NK-92 (cell line): ENCODE measurements around the gene SPSB1.
"Not testable (repeated sequence)": the region's sequence is repeated elsewhere in the genome, so short reads cannot be mapped to it uniquely, and the experiment has no call there.

ENCODE experiments used
- DNase-seq: peaks from one replicate; lab custom pipeline; 2025; ENCODE audit not compliant: unreplicated experiment; lab: John Stamatoyannopoulos, UW

SPSB1 gene

DNA sequence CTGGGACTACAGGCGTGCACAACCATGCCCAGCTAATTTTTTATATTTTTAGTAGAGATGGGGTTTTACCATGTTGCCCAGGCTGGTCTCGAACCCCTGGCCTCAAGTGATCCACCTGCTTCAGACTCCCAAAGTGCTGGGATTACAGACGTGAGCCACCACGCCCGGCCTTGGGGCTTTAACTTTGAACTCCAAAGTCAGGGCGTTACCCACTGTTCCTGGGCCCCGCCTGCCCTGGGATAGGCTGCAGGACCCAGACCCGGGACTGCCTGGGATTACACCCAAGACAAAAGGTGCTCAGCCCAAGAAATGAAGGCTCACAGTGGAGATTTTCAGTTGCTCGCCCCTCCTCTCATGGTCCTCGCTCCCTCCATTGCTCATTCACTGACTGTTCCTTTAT lies 92.7 kb downstream of the SPSB1 start:
- not testable (repeated sequence) for DNase-seq

DNA sequence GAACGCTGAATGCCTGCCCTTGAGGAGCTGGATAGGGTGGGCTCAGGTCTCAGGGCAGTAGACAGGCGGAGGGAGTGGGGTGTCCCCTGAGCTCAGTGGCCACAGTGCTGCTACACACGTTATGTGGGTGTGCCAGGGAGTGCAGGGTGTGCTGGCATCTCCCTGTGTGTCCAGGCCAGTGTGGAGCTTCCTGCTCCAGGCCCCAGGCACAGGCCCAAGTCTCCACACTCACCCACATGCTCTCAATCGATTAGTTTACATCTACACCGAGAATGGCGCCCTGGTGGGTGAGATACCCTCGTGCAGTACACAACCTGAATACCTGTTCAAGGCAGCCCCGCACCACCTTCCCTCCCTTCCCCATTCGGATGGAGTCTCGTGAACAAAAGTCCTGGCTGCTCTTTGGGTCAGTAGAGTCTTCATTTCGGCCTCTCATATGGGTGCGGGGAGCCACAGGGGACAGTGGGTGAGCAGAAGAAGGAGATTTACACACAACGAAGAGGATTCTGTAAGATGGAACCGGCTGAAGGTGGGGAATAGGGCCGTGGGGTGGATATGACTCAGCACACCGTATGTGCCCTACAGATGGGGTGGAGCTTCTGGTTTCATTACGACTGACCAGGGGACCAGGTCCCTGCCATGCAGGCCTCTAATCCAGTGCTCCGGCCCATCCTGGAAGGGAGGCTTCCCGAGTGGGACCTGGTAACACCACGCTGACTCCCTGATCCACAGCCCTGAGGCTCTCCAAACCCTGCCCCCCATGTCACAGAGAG lies 93.3 kb downstream of the SPSB1 start:
- DNase-seq: no peak

DNA sequence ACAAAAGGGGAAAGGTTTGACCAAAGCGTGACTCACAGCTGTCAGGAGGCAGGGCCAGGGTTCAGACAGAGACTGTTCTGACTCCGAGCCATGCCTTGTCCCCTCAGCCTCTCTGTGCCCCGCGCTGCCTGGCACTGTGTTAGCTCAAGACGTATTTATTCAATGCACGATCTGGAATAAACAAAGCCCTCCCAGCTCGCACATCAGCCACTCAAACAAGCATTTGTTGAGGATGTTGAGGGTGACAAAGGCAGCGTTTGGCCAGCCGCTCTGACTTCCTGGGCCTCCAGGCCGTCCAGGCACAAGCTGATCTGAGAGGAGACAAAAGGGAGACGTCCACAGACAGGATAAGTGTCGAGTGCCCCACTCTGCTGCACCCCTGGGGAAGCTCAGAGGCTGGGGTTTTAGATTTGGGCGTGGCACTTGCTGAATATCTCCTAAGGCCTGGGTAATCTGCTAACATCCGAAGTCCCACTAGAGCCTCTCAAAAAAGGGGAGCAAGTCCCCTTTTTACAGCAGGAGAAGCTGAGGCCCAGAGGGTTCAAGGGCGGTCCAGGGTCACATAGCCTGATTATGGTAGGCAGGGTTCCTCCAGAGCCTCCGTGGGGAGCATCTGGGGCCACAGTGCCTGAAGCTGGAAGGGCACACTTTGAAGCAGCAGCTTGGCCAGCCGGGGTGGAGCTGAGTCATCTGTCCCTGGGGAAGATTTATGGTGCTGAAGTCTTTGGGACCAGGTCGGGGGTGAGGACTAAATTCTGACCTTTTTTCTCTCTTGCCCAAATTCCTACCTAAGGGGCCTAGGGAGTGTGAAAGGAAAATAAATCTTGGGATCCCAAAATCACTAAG lies 95.9 kb downstream of the SPSB1 start:
- no peak for DNase-seq

DNA sequence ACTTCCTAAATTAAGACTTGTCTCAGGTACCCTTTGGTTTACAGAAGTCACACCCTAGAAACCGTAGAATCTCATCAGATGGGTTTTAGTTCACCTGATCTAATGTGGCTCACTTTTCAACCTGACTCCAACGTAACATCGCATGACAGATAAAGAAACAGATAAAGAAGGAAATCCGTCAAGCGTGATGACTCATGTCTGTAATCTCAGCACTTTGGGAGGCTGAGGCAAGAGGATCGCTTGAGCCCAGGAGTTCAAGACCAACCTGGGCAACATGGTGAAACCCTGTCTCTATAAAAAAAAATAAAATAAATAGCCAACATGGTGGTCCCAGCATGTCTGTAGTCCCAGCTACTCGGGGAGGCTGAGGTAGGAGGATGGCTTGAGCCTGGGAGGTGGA lies 97.3 kb downstream of the SPSB1 start:
- no peak for DNase-seq

DNA sequence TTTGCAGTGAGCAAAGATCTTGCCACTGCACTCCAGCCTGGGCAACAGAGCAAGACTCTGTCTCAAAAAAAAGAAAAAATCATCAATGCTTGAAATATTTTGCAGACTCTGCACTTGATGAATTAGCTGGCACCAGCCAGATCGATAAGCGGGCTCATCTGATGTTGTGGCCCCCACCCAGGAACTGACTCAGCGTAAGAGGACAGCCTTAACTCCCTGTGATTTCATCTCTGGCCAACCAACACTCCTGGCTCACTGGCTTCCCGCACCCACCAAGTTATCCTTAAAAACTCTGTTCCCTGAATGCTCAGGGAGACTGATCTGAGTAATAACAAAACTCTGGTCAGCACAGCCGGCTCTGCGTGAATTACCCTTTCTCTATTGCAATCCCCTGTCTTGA lies 98.9 kb downstream of the SPSB1 start:
- no peak for DNase-seq

DNA sequence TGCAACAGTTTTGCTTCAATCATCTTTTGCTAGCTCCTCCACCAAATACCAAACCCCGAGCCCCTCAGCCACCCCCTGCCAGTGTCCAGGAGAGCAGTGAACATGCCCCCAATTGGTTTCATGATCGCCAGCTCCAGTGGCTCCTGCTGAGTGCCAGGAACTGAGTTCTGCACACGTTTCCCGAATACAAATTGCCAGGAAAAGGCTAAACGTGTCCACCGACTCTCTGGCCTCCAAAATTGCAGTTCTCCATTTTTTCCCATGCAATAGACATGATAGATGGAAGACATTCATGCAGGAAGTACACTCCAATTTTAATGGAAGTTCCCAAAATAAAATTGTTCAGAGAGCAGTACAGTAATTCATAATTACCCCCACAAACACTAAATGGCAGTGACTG lies 101.3 kb downstream of the SPSB1 start:
- no peak for DNase-seq

DNA sequence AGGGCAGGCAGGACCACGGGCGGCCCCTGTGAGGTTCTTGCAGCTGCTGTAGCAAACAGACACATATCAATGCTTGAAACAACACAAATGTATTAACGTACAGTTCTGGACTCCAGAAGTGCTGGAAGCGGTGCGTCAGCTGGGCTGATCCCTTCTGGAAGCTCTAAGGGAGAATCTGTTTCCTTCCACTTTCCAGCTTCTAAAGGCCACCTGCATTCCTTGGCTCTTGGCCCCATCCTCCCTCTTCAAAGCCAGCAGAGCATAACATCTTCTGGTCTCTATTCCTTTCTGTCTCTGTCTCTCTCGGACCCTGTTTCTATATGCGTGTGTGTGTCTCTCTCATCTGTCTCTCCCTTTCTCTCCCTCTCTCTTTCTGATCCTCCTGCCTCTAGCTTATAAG lies 102.3 kb downstream of the SPSB1 start:
- no peak for DNase-seq

DNA sequence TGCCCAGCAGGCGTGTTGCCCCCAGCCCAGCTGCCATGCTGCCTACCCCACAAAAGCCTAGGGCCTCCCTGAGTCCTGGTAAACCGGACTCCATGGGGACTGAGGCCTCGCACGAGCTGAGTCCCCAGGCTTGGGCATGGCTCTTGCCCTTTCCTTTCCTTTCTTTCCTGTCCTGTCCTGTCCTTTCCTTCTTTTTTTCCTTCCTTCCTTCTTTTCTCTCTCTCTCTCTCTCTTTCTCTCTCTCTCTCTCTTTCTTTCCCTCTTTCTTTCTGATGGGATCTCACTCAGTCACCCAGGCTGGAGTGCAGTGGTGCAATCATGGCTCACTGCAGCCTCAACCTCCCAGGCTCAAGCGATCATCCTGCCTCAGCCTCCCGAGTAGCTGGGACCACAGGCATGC lies 104.4 kb downstream of the SPSB1 start:
- no peak for DNase-seq

DNA sequence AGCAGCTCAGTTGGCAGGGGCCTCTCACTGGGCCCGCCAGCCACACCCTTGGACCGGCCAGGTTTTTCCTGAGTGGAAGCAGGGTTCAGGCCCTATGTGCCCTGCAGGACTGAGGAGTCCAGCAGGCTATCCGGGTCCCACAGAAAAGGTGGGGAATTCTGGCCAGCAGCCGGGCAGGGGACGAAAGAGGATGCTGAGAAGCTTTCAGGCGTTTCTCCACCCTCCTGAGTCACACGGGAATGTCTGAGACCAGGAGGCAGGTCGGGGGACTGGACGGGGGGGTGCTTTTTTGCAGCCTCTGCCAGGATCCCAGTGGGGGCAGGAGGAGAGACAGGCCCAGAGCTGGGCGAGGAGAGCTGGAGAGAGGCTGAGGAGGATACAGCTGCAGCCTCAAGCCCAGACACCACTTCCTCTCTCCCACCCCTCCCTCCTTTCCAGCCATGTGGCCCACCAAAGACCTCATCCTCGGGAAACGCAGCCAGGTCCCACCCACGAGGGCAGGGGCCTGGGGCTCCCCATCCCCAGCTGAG lies 105.4 kb downstream of the SPSB1 start:
- no peak for DNase-seq

DNA sequence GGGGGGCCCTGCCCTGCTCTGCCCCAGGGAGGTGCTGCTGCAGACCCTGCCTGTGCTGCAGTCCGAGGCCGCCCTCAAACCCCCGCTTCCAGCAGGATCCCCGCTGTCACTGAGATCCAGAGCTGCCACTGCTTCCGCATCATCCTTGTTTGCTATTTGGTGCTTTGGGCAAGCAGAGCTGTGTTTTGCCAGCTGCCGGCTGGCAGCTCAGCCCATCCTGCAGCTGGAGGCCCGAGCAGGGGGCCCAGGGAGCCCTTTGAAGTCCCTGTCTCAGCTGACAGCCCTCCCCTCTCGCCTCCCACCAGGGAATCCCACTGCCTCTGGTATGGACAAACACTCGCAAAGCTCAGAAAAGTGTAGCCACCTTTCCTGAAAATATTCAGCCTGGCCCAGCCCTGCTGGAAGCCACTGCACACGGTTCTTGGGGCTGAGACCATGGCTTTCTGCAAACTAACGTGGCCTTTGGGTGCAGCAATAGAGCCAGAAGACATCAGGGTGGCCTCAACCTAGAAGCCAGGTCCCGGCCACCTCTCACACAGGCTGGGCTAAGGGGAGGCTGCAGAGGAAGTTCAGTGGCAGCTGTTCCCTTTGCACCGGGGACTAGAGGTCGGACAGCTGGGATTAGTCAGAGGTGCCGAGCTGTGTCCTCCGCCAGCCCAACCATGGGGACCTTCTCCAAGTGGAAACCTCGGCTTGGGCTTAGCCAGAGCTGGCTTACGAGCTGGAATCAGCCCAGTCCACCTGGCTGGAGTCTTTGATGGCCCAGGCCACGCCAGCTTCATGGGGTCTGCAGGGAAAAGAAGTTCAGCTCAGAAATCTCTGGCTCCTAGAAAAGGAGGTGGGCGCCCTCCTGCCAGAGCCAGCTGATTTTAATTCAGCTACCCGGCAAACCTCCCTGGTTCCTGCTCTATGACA lies 107.1 kb downstream of the SPSB1 start:
- no peak for DNase-seq

DNA sequence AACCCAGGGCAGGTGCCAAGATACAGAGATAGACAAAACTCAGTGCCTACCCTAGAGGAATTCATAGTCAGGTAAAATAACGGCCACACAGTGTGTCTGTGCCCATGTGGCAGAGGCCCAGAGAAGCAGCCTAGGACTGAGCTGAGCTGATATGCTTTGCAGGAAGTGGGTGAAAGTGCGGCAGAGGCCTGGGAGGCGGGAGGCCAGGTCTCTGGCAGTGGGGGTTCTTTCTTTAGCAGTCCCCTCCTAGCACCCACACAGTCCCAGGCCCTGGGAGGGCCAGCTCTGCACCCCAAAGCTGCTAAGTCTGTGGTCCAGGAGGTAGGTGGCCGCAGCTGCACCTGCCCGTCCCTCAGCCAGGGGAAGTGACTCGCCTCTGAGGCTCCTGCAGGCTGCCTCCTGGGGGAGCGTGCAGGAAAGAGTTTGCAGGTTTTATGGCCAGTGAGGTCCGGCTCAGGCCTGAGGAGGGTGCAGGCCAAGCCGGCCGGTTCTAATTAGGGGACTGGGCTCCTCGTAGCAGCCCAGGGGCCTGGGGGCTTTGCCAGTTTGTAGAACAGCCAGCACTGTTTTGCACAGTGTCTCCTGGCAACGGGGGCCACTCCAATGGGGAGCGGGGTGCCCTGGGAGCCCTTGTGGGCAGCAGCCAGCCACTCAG lies 107.9 kb downstream of the SPSB1 start:
- no peak for DNase-seq

DNA sequence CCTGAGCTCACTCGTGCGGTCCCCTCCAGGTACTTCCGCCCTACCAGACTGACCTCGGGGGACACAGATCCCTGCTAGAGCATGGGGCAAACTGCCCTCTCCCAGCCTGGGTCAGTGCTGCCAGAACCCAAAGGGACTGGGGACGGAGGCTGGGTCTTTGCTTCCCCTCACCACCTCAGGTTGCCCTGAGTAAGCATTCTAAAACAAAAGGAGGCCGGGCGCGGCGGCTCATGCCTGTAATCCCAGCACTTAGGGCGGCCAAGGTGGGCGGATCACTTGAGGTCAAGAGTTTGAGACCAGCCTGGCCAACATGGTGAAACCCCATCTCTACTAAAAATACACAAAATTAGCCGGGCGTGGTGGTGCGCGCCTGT lies 108.4 kb downstream of the SPSB1 start:
- DNase-seq: no peak

DNA sequence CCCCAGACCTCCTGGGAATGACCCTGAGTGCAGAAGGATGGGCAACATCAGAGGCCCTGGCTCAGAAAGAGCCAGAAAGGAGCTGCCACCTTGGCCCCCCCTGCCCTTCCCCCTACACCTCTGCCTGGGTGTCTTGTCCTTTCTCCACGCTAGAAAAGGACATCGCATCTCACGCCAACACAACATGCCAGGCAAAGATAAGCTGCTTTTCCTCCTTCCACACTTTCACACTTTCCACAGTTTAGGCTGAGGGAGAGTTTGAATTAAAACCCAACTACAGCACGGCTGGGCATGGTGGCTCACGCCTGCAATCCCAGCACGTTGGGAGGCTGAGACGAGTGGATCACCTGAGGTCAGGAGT lies 109.5 kb downstream of the SPSB1 start:
- DNase-seq: no peak

DNA sequence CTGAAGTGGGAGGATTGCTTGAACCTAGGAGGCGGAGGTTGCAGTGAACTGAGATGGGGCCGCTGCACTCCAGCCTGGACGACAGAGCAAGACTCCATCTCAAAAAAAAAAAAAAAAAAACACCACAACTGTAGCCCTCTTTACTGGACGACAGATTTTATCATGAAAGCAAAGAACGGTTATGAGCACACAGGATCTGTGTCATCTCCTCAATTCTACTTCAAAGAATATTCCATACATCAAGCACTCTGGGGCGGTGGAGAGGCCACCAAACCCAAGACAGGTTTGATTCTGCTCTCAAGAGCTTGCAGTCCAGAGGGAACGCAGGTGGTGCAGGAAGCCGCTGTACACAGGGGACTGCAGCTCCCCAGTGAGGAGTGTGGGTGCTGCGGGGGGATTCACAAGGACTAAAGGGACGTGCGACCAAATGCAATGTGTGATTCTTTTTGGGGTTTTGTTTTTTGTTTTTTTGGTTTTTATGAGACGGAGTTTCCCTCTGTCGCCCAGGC lies 110.1 kb downstream of the SPSB1 start:
- no peak for DNase-seq

DNA sequence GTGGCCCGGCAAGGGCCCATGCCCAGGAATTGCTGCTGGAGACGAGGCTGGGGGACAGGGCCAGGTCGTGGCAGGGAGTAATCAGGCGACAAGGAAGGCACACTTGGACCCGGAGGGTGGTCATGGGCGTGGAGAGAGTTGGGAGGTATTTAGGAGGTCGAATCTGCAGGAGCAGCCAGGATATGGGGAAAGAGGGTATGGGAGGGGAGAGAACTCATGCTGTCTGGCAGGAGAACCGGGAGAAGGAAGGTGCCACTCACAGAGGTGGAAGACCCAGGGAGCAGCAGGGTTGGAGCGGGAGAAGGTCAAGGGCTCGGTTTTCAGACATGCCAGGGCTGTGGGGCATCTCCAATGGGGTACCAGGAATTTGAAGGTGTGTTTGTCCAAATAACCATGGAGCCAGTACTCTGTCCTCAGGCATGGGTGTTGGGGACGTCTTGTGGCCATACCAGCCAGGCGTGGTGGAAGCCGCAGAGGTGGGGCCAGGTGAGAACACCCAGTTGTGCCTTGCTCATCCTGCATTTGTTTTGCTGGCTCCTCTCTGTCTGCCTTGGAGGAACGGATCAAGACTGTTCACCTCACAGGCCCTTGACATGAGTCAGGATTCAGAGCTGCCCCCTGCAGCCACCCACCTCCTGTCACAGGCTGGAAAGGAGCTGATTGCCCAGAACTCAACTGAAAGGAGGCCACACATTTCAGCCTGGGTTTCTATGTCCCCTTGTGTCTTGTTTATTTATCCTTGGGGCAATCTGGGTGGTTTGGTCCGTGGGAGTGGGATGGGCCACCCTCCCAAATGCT lies 111.6 kb downstream of the SPSB1 start:
- no peak for DNase-seq

DNA sequence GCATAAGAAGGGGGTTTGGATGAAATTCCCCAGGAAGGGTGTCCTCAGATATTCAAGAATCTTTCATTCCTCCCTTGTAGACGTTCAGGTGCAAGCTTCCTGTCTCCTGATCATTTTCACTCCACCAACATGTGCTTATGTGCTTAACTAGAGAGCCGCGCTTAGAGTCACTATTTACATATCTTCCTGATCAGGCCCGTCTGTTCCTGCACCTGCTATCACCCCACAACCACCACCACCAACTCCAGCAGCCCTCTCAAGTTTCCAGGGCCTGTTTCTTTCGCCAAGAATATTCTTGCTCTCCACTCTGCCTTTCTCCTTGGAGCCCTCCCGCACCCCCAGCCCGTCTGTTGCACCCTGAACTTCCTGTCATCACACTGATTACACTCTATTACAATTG lies 113.4 kb downstream of the SPSB1 start:
- DNase-seq: no peak

DNA sequence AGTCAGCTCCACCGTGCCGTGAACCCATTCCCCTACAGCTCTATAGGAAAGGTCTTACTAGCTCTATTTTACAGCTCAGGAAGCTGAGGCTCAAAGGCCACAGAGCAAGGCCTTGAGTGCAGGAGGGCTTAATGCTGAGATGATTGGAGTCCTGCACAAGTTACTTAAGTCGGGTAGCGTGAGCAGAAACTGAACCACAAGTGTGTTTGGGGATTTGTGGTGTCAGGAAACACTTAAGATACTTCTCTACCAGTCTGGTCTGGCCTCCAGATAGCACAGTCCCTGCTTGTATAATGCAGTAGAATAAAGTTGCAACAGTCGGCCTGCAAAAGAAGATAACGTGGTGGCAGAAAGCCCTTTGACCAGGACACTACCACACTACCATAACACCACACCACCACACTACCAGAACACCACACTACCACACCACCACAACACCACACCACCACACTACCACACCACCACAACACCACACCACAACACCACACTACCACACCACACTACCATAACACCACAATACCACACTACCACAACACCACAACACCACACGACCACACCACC lies 118.1 kb downstream of the SPSB1 start:
- DNase-seq: no peak

DNA sequence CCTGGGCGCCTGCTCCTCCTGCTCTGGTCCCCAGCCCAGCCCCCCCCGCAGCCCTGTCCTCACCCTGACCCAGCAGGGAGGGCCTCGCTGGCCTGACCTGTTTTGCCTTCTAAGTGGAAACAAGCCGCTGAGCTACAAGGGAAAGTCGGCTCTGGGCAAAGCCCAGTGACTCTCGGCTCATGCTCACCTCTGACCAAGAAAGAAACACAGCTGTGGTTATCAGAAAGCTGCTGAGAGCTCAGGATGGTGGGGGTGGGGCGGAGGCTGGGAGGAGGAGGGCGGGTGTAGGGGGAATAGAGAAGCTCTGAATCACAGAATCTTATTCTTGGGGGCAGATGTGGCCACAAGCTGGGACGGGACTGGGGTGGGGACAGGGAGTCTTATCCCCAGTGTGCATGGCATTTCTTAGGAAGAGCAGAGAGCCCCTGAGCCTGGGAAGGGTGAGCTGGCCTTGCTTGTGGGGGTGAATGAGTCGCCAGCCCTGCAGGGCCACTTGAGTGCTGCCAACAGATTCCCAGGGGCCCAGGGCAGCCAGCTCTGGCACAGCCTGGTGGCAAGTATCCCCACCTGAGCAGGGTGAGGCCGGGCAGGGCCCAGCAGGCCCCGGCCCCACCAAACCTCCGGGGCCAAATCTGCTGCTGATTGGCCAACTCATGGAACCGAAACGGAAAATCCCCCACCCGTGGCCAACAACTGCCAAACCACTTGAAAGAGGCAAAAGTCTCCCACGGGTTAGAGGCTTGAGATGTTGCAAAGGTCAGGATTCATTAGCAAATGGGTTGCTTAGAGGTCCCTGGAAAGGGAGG lies 120.6 kb downstream of the SPSB1 start:
- no peak for DNase-seq

DNA sequence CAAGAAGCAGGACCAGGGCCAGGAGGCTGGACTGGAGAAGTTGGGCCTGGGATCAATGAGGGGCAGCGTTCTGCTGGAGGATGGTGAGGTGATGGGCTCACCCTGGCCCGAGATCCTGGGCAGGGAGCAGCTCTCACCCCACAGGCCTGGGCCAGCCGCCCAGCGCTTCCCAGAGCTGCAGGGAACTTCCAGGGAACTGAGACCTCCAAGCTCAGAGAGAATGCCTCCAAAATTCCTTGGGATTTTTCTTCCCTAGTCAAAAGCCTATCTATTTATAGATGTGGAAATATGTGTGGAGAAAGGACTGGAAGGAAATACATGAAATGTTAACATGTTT lies 121.2 kb downstream of the SPSB1 start:
- DNase-seq: no peak
